ENCODE data around the gene PHF2. TPM values are rescaled to one million over a fixed set of nuclear protein-coding genes. Genes with fewer than 3 reads are reported as not detected.

PHF2 gene
- total and polyA plus RNA-seq, 2 of the 4 experiments (the other 2 are of a cell fraction) = 5.9 to 9.5 TPM

DNA sequence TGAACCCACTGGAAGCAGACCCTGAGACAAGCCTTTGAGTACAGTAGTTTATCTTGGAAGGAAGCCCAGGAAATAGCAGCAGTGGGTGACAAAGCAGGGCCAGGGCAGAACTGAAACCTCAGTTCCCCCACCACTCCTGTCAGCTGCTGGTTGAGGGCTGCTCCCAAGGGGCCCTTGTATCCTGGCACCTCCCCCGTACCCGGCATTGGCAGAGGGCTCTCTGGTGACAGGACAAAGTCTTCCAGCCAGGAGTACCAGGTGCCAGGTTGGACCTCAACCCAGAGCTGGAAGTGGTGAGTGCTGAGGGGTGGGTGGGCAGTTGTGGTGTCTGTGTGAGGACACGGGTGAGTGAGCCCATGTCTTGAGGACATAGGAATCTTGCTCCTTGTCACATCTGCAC, 123.3 kb downstream of the PHF2 start:
- H4K8ac ChIP-seq (ENCODE audit: low read depth in 2 of 2, low read length in 2 of 2) = no peak overlapping the region
- CTCF ChIA-PET = no interaction called here
- H3K4ac ChIP-seq (ENCODE audit: low read depth, low read length) = no peak overlapping the region
- BruUV-seq (replicated peaks) = no TSS peak
- no peaks in the 10 kb centered on the region for H3K27me3 ChIP-seq (ENCODE audit: control insufficient read depth, insufficient read depth, low read length)
- no peak overlapping the region for H3K23ac ChIP-seq (ENCODE audit: low read depth, low read length)
- in situ Hi-C loops (cut with MboI; ENCODE audit: low sequenced_read_pairs) (loop anchor here (25.0 kb wide), 1 partner anchor 488 kb away; no protein-coding TSS in a partner anchor), dilution Hi-C loops (cut with HindIII; ENCODE audit: low sequenced_read_pairs, unreplicated experiment) (no loop called here), intact Hi-C loops (cut with micrococcal nuclease) (no loop called here)
- H3K4me3 ChIP-seq (ENCODE audit: insufficient read depth, low read depth, low read length) = no peak overlapping the region
- DNase-seq (no peak), ATAC-seq (ENCODE audit: low read depth) (no peak)
- H3K79me1 ChIP-seq (ENCODE audit: low read depth in 1 of 2, low read length in 2 of 2) = no peaks in the 10 kb centered on the region
- H2BK20ac ChIP-seq (ENCODE audit: low read depth, low read length) = no peak overlapping the region
- H3K9ac ChIP-seq (ENCODE audit: low read depth, low read length) = no peak overlapping the region
- no peak overlapping the region for H4K91ac ChIP-seq (ENCODE audit: insufficient read depth, low read depth, low read length)
- no peak overlapping the region for H2BK120ac ChIP-seq (ENCODE audit: low read depth, low read length)
- H3K18ac ChIP-seq (ENCODE audit: low read depth, low read length) = no peak overlapping the region
- no peaks in the 10 kb centered on the region for H4K20me1 ChIP-seq (ENCODE audit: insufficient read depth, low read length)
- no peaks in the 10 kb centered on the region for H3K9me1 ChIP-seq (ENCODE audit: insufficient read depth, low read length)
- H3K36me3 ChIP-seq (ENCODE audit: control insufficient read depth, insufficient read depth, low read length) = no peaks in the 10 kb centered on the region
- H4K5ac ChIP-seq (ENCODE audit: low read depth, low read length) = no peak overlapping the region
- WGBS, 2 experiments (ENCODE audit: extremely low coverage in 2 of 2, insufficient read length in 1 of 2) = no CpG with 5 or more reads among the region's 3 CpGs
- no peak overlapping the region for H3K27ac ChIP-seq (ENCODE audit: insufficient read depth, low read length)
- no peaks in the 10 kb centered on the region for H3K4me1 ChIP-seq (ENCODE audit: control insufficient read depth, insufficient read depth, low read length)
- no peak overlapping the region for H2AK9ac ChIP-seq (replicated peaks; ENCODE audit: low read depth, low read length, poor library complexity)
- no peak overlapping the region for H2BK15ac ChIP-seq (ENCODE audit: low read depth, low read length)
- TF ChIP-seq RAD21 (IDR thresholded peaks at IDR 0.05; ENCODE audit: low read length) (no peak), MXI1 (IDR thresholded peaks at IDR 0.05; ENCODE audit: borderline replicate concordance, low read depth, low read length) (no peak), CTCF (conservative IDR thresholded peaks at IDR 0.05; ENCODE audit: low read depth, low read length) (no peak), MAFK (IDR thresholded peaks at IDR 0.05; ENCODE audit: low read depth, low read length) (no peak), CEBPB (IDR thresholded peaks at IDR 0.05; ENCODE audit: low read depth, low read length) (no peak), USF2 (IDR thresholded peaks at IDR 0.05; ENCODE audit: low read depth, low read length) (no peak), NFE2L2 (IDR thresholded peaks at IDR 0.05; ENCODE audit: low read depth, low read length) (no peak), RFX5 (IDR thresholded peaks at IDR 0.05; ENCODE audit: low read depth, low read length) (no peak), MAZ (IDR thresholded peaks at IDR 0.05; ENCODE audit: borderline replicate concordance, low read depth, low read length) (no peak), SMC3 (IDR thresholded peaks at IDR 0.05; ENCODE audit: low read depth, low read length) (no peak), POLR2A (IDR thresholded peaks at IDR 0.05; ENCODE audit: low read depth, low read length) (no peak), RCOR1 (IDR thresholded peaks at IDR 0.05; ENCODE audit: insufficient replicate concordance, low read length) (no peak), BHLHE40 (IDR thresholded peaks at IDR 0.05; ENCODE audit: low read depth, low read length) (no peak), CHD1 (IDR thresholded peaks at IDR 0.05; ENCODE audit: low read depth, low read length) (no peak)
- TF ChIP-seq, protein P1, sequence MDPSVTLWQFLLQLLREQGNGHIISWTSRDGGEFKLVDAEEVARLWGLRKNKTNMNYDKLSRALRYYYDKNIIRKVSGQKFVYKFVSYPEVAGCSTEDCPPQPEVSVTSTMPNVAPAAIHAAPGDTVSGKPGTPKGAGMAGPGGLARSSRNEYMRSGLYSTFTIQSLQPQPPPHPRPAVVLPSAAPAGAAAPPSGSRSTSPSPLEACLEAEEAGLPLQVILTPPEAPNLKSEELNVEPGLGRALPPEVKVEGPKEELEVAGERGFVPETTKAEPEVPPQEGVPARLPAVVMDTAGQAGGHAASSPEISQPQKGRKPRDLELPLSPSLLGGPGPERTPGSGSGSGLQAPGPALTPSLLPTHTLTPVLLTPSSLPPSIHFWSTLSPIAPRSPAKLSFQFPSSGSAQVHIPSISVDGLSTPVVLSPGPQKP (IDR thresholded peaks at IDR 0.05; ENCODE audit: borderline replicate concordance, low read depth, low read length) = no peak
- POLR2A ChIA-PET (ENCODE audit: unreplicated experiment) = no interaction called here
- H3K4me2 ChIP-seq (ENCODE audit: low read depth, low read length) = no peak overlapping the region
- H2AK5ac ChIP-seq (ENCODE audit: low read depth, low read length) = no peak overlapping the region
- H3K14ac ChIP-seq (replicated peaks; ENCODE audit: low read depth, low read length) = no peak overlapping the region
- no peak overlapping the region for H2BK5ac ChIP-seq (ENCODE audit: low read depth, low read length, poor library complexity, severe bottlenecking)
- H3K56ac ChIP-seq (ENCODE audit: extremely low read depth, insufficient read depth, low read length) = no peak overlapping the region
- peaks cover 6% of the 10 kb centered on the region for H3K9me3 ChIP-seq (ENCODE audit: control insufficient read depth, insufficient read depth, low read length)
- H2AFZ ChIP-seq (replicated peaks; ENCODE audit: low read length, poor library complexity) = no peak overlapping the region
